GM12801 (cell line): ENCODE data around the gene MRFAP1L1.

Source experiments
- CTCF ChIP-seq: IDR thresholded peaks from one replicate; pipeline ENCODE4 v1.5.1; 2011; ENCODE audit warnings: control low read depth; ENCODE audit not compliant: insufficient read length; ENCODE audit errors: extremely low read depth

The MRFAP1L1 gene

GRCh38 chr4:6716018-6716911 is 6.6 kb upstream of the MRFAP1L1 start, which contains the start of gene BLOC1S4:
Gene BLOC1S4, plus strand, starts transcription at chr4:6716174. Its CDS starts 36 bp downstream, at chr4:6716210.
- no peak for TF ChIP-seq CTCF

- TF ChIP-seq CTCF: no peak
These were observed 6.0 kb upstream of the MRFAP1L1 start for GRCh38 chr4:6715704-6716017.

DNA sequence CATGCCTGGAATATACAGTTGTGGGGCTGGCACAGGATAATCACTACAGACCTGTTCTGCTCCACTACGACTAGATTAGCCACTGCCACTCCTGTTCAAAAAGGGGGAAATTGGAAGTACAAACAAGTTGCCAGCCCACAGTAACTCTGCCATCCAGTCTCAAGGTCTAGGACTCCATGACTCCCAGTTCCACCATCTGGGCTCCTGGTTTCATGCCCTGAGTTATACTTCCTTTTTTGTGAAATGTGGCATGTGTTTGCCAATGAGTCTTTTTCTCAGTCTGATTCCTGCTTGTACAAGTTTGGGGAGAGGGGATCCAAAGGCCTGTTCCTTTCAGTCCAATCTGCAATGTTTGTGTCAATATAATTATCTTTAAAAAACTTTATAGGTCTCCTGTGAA is 5.3 kb upstream of the MRFAP1L1 start:
- TF ChIP-seq CTCF: no peak

GRCh38 chr4:6710996-6711395 is 1.3 kb upstream of the MRFAP1L1 start:
- no peak for TF ChIP-seq CTCF

DNA sequence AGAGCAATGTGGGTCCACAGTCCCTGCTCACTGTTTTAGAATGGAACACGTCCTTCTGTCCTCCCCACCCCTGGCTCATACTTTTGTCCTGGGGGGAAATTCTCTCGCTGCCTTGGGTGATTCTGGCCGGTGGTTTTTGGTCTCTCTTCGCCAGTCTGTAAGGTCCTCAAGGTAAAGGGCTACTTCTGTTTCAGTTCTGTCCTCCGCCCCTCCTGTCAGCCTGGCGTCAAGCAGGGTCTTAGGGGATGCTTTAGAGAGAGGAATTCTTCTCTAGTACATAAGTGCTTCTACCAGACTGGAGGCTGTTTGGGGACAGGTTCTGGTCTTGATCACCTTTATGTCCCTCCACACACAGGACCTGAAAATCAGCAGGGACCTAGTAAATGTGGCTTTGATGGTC is 617 bp upstream of the MRFAP1L1 start:
- TF ChIP-seq CTCF: no peak

GRCh38 chr4:6706173-6706572 is 3.5 kb downstream of the MRFAP1L1 start:
- no peak for TF ChIP-seq CTCF

GRCh38 chr4:6705646-6706045 is 4.0 kb downstream of the MRFAP1L1 start:
- no peak for TF ChIP-seq CTCF

DNA sequence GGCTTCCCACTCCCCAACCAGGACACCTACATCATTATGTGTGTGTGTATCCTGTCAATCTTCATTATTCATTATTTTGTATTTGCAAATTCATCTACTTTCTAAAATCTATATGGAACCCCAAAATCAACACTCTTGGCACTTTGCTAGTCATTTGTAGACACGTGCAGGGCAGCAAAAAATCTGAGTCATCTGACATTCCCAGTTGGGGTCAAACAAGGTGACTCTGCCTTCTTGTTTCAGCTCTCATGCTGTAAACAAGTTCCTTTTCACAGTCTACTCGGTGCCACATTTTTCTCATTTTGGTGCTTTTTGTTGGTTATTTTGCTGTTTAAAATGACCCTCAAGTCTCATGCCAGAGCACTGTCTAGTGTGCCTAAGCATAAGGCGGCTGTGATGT is 5.9 kb downstream of the MRFAP1L1 start:
- no peak for TF ChIP-seq CTCF
